ENCODE results near the gene IGFLR1.

IGFLR1 gene

GRCh38 chr19:35723671-35724070 is 18.6 kb downstream of the IGFLR1 start:
- no peak for DNase-seq

- DNase-seq = no peak
These were observed 19.4 kb downstream of the IGFLR1 start for GRCh38 chr19:35722897-35723296.

- DNase-seq = no peak
These were observed 19.8 kb downstream of the IGFLR1 start for GRCh38 chr19:35722461-35722860.

- DNase-seq = no peak
These were observed 20.9 kb downstream of the IGFLR1 start for GRCh38 chr19:35721374-35721773.

GRCh38 chr19:35720648-35721047 is 21.6 kb downstream of the IGFLR1 start:
- DNase-seq = no peak

- no peak for DNase-seq
These were observed 22.1 kb downstream of the IGFLR1 start for GRCh38 chr19:35720163-35720524.

- no peak for DNase-seq
These were observed 22.7 kb downstream of the IGFLR1 start for GRCh38 chr19:35719402-35720162.

GRCh38 chr19:35718345-35719041 is 23.8 kb downstream of the IGFLR1 start:
- DNase-seq = peak; percentile 29

GRCh38 chr19:35717665-35718344 is 24.4 kb downstream of the IGFLR1 start, which contains the start of gene KMT2B:
TSS of gene KMT2B (plus strand) at chr19:35718003. CDS start at chr19:35718019, 16 bp downstream.
- no peak for DNase-seq

GRCh38 chr19:35716801-35717664 is 25.2 kb downstream of the IGFLR1 start:
- peak; percentile 99 for DNase-seq

GRCh38 chr19:35715981-35716800 is 26.1 kb downstream of the IGFLR1 start:
- no peak for DNase-seq

- no peak for DNase-seq
These were observed 26.9 kb downstream of the IGFLR1 start for GRCh38 chr19:35715355-35715809.

GRCh38 chr19:35714601-35715354 is 27.5 kb downstream of the IGFLR1 start:
- no peak for DNase-seq

GRCh38 chr19:35713904-35714495 is 28.3 kb downstream of the IGFLR1 start:
- no peak for DNase-seq

- no peak for DNase-seq
These were observed 28.8 kb downstream of the IGFLR1 start for GRCh38 chr19:35713506-35713850.

GRCh38 chr19:35712567-35713505 is 29.4 kb downstream of the IGFLR1 start:
- DNase-seq = no peak

- DNase-seq = no peak
These were observed 31.2 kb downstream of the IGFLR1 start for GRCh38 chr19:35710784-35711723.

- DNase-seq = no peak
These were observed 33.9 kb downstream of the IGFLR1 start for GRCh38 chr19:35708391-35708790.
